OCI-LY7 (cell line): ENCODE measurements around the gene CCDC27. TPM values are rescaled to one million over a fixed set of nuclear protein-coding genes. Genes with fewer than 3 reads are reported as not detected.

Experiments
- BruUV-seq: library from RNA; stranded (reverse); fragments of 400-500 nt; replicated peaks from 2 replicates; lab custom pipeline; 2021; lab: Mats Ljungman, UMichigan
- CTCF ChIA-PET: fragments of 300-600 bp; sonication (Branson Sonifier 250); formaldehyde crosslinking; loops from one replicate; lab custom pipeline; 2022; ENCODE audit warnings: antibody characterized with exemption; ENCODE audit not compliant: unreplicated experiment; lab: Charles Lee
- POLR2A ChIA-PET: fragments of 300-600 bp; sonication (Branson Sonifier 250); formaldehyde crosslinking; loops from one replicate; lab custom pipeline; 2022; ENCODE audit warnings: antibody characterized with exemption; lab: Charles Lee
- DNase-seq: peaks from one replicate; pipeline ENCODE4 v3.0.0-alpha.2; 2015; ENCODE audit warnings: low spot score
- H2AFZ ChIP-seq: fragments of 200-600 bp; sonication (generic), shearing (Covaris generic); 2 replicates; pipeline ENCODE4 v1.6.1; 2014; ENCODE audit warnings: mild to moderate bottlenecking, antibody characterized with exemption, low read length, moderate library complexity
- H3K27ac ChIP-seq: fragments of 200-600 bp; sonication (generic); 2 replicates; pipeline ENCODE4 v1.5.1; 2014; ENCODE audit warnings: mixed run types, low read depth, mild to moderate bottlenecking, moderate library complexity, low read length, inconsistent platforms; ENCODE audit not compliant: poor library complexity, severe bottlenecking
- H3K36me3 ChIP-seq: fragments of 200-600 bp; sonication (generic); 2 replicates; pipeline ENCODE4 v1.6.1; 2014; ENCODE audit warnings: mild to moderate bottlenecking, antibody characterized with exemption, low read length, moderate library complexity, mixed read lengths; ENCODE audit not compliant: insufficient read depth
- H3K4me1 ChIP-seq: fragments of 200-600 bp; sonication (generic); 2 replicates; pipeline ENCODE4 v1.5.1; 2014; ENCODE audit warnings: mild to moderate bottlenecking, low read length; ENCODE audit not compliant: insufficient read depth, poor library complexity, severe bottlenecking
- H3K4me2 ChIP-seq: fragments of 200-600 bp; sonication (generic); 2 replicates; pipeline ENCODE4 v1.6.1; 2014; ENCODE audit warnings: mild to moderate bottlenecking, low read length
- H3K4me3 ChIP-seq: fragments of 200-600 bp; sonication (generic); 2 replicates; pipeline ENCODE4 v1.5.1; 2014; ENCODE audit warnings: mild to moderate bottlenecking, low read depth, low read length; ENCODE audit not compliant: poor library complexity, severe bottlenecking
- H3K79me2 ChIP-seq: fragments of 200-600 bp; sonication (generic); 2 replicates; pipeline ENCODE4 v1.6.1; 2016; ENCODE audit warnings: low read depth, mild to moderate bottlenecking, low read length, moderate library complexity, mixed read lengths; ENCODE audit not compliant: insufficient read depth
- H3K9me2 ChIP-seq: fragments of 200-600 bp; sonication (generic); 2 replicates; pipeline ENCODE4 v1.6.1; 2016; ENCODE audit warnings: mild to moderate bottlenecking, low read length, mixed read lengths; ENCODE audit not compliant: insufficient read depth
- H3K9me3 ChIP-seq: fragments of 200-600 bp; sonication (generic); 2 replicates; pipeline ENCODE4 v1.6.1; 2014; ENCODE audit warnings: mild to moderate bottlenecking, mixed run types, low read length, mixed read lengths
- H4K20me1 ChIP-seq: fragments of 200-600 bp; sonication (generic); 2 replicates; pipeline ENCODE4 v1.6.1; 2014; ENCODE audit warnings: mild to moderate bottlenecking, antibody characterized with exemption, low read length, moderate library complexity, mixed read lengths; ENCODE audit not compliant: insufficient read depth
- EZH2phosphoT487 ChIP-seq: fragments of 200-600 bp; sonication (generic); IDR thresholded peaks from 2 replicates; pipeline ENCODE4 v1.6.1; 2018; ENCODE audit warnings: low read depth, borderline replicate concordance, mild to moderate bottlenecking, mixed run types, antibody characterized with exemption, low read length, moderate library complexity, mixed read lengths
- intact Hi-C: fragments of 100-400 bp; cut with micrococcal nuclease; formaldehyde crosslinking; loops from one replicate; pipeline ENCODE4 v1.10.0; 2022; ENCODE audit not compliant: unreplicated experiment
- total RNA-seq, 2 experiments: library from RNA; depleted of rRNA in 1 of 2; stranded (reverse); fragments of >200 nt in 1 of 2; shearing (Covaris generic) in 1 of 2; gene quantifications; 2 replicates each; pipeline ENCODE4 v1.2.3, GENCODE V29; 2014 to 2022
- TF ChIP-seq, protein P1 (sequence below): fragments of 200-600 bp; sonication (generic); conservative IDR thresholded peaks from 2 replicates; pipeline ENCODE4 v1.5.1; 2014; ENCODE audit warnings: mild to moderate bottlenecking, antibody characterized with exemption, low read length, moderate library complexity, mixed read lengths

CCDC27 gene
- total RNA-seq, 2 experiments from 2014 or later: not detected

DNA sequence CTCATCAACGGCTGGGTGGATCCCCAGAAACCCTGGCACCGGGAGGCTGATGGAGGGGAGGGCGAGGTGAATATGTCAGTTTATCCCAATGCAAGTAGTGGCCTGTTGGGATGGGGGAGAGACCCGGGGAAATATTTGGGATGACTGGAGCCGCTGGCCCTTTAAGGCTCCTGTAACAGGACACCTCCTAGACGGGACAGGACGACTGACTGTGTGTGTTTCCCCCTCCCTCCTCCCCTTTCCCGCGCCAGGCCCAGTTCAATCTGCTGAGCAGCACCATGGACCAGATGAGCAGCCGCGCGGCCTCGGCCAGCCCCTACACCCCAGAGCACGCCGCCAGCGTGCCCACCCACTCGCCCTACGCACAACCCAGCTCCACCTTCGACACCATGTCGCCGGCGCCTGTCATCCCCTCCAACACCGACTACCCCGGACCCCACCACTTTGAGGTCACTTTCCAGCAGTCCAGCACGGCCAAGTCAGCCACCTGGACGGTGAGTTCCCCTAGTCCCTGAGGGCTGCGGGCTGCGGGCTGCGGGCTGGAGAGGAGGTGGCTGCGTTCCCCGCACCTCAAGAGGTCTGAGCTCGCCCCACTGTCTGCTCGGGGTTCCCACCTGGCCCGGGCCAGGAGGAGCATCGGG is 44.8 kb upstream of the CCDC27 start:
- no peak for DNase-seq
- Histone ChIP-seq H3K36me3 (no peaks in the 10 kb centered on the region), H3K4me3 (no peak overlapping the region), H3K9me2 (no peaks in the 10 kb centered on the region), H3K79me2 (no peaks in the 10 kb centered on the region), H3K4me2 (no peak overlapping the region), H3K27ac (no peak overlapping the region), H4K20me1 (no peaks in the 10 kb centered on the region), H3K4me1 (peaks cover 6% of the 10 kb centered on the region), H3K9me3 (no peaks in the 10 kb centered on the region), H2AFZ (no peak overlapping the region)
- intact Hi-C loops: no loop called here
- ChIA-PET CTCF (no interaction called here), POLR2A (no interaction called here)
- BruUV-seq: no TSS peak
- no peak for TF ChIP-seq EZH2phosphoT487
- TF ChIP-seq, protein P1, sequence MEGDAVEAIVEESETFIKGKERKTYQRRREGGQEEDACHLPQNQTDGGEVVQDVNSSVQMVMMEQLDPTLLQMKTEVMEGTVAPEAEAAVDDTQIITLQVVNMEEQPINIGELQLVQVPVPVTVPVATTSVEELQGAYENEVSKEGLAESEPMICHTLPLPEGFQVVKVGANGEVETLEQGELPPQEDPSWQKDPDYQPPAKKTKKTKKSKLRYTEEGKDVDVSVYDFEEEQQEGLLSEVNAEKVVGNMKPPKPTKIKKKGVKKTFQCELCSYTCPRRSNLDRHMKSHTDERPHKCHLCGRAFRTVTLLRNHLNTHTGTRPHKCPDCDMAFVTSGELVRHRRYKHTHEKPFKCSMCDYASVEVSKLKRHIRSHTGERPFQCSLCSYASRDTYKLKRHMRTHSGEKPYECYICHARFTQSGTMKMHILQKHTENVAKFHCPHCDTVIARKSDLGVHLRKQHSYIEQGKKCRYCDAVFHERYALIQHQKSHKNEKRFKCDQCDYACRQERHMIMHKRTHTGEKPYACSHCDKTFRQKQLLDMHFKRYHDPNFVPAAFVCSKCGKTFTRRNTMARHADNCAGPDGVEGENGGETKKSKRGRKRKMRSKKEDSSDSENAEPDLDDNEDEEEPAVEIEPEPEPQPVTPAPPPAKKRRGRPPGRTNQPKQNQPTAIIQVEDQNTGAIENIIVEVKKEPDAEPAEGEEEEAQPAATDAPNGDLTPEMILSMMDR: no peak

DNA sequence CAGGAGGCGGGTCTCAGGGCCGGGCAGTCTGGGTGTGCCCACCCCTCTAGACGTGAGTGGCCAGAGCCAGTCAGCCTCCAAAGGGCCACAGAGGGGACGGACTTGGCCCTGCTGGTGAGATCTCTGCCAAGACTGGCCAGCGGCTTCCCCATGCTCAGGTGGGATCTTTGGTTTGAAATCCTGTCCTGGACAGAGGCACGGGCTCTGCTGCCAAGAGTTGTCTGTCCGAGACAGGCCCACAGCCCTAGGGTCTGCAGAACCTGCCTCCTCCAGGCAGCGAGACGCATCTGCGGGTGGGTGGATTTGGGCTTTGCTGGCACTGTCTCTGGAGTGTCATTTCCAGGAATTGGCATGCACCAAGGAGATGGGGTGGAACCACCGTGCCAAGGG is 44.3 kb upstream of the CCDC27 start:
- no peaks in the 10 kb centered on the region for H3K79me2 ChIP-seq
- H3K9me3 ChIP-seq: no peaks in the 10 kb centered on the region
- H3K9me2 ChIP-seq: no peaks in the 10 kb centered on the region
- no peaks in the 10 kb centered on the region for H3K36me3 ChIP-seq
- intact Hi-C loops: no loop called here
- no peak for TF ChIP-seq EZH2phosphoT487
- TF ChIP-seq, protein P1: no peak
- ChIA-PET CTCF (no interaction called here), POLR2A (no interaction called here)
- H2AFZ ChIP-seq: no peak overlapping the region
- no peak overlapping the region for H3K4me3 ChIP-seq
- no peak overlapping the region for H3K27ac ChIP-seq
- no TSS peak for BruUV-seq
- H3K4me1 ChIP-seq: peaks cover 6% of the 10 kb centered on the region
- no peaks in the 10 kb centered on the region for H4K20me1 ChIP-seq
- DNase-seq: no peak
- H3K4me2 ChIP-seq: no peak overlapping the region

DNA sequence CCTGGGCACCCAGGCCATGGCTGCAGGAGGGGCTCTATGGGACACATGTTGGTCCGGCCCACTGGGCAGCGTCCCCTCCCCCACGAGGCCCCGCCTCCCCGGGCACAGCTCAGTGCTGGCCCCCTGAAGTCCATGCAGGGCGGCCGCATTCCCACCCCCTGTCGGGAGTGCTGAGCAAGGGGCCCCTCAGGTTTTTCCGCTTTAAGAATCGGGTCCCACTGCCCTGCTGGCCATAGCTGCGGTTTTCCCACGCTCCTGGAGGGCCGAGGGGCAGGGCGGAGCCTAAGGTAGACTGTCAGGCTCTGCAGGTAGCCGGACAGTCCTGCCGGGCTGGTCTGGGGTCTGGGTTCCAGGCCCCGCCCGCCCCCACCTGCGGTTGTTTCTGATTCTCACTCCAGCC is 43.5 kb upstream of the CCDC27 start:
- ChIA-PET POLR2A (no interaction called here), CTCF (no interaction called here)
- H3K9me2 ChIP-seq: no peaks in the 10 kb centered on the region
- H3K27ac ChIP-seq: no peak overlapping the region
- peaks cover 6% of the 10 kb centered on the region for H3K4me1 ChIP-seq
- H3K36me3 ChIP-seq: no peaks in the 10 kb centered on the region
- no peak overlapping the region for H2AFZ ChIP-seq
- TF ChIP-seq, protein P1: no peak
- no peak for TF ChIP-seq EZH2phosphoT487
- BruUV-seq: no TSS peak
- no peaks in the 10 kb centered on the region for H3K79me2 ChIP-seq
- intact Hi-C loops: no loop called here
- H4K20me1 ChIP-seq: no peaks in the 10 kb centered on the region
- no peak overlapping the region for H3K4me3 ChIP-seq
- no peaks in the 10 kb centered on the region for H3K9me3 ChIP-seq
- no peak for DNase-seq
- H3K4me2 ChIP-seq: no peak overlapping the region
